NK-92 (cell line): ENCODE data around the gene NKD1.

Experiments
- DNase-seq: peaks from one replicate; lab custom pipeline; 2025; ENCODE audit not compliant: unreplicated experiment; lab: John Stamatoyannopoulos, UW

Gene NKD1

DNA sequence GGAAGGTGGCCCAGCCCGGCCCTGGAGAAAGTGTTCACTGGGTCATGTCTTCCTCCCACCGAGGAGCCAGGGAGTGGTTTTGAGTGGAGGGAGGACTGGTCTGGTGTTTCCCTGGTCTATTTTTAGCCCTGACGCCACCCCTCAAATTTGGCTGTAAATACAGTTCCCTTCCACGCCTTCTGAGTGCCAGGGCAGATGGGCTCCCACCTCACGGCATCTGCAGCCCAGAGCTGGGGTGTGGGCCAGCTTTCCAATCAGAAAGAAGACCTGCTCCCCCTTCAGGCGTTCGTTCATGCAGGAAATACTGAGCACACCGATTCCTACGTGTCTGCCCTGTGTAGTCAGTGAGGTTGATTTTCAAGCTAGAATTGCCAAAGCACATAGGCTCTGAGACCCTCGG lies 79.2 kb downstream of the NKD1 start:
- no peak for DNase-seq

DNA sequence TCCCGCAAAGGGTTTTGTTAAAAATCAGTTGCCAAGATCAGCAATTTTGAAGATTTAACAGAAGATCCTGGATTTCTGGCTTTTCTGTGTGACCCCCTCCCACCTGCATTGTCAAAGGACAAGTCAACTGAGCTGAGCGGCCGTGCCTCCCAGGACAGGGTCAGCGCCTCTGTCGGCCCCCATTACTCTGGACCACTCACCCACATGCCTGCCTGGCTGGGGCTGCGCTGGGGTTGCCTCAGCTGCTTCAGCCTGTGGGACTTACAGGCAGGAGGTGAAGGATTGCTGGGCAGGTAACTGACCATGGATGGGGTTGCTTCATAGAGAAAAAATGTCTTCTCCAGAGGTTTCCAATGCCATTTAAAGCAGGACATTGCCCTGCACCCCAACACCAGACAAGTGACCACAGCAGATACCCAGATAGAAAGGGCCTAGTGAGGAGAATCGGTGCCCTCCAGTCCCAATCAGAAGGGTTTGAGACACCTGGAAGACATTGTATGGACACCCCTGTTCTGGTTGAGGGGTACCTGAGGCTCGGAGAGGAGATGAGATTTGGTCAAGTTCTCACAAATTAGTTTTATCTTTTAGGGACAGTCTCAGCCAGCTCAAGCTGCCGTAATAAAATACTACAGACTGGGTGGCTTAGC lies 80.1 kb downstream of the NKD1 start:
- no peak for DNase-seq

DNA sequence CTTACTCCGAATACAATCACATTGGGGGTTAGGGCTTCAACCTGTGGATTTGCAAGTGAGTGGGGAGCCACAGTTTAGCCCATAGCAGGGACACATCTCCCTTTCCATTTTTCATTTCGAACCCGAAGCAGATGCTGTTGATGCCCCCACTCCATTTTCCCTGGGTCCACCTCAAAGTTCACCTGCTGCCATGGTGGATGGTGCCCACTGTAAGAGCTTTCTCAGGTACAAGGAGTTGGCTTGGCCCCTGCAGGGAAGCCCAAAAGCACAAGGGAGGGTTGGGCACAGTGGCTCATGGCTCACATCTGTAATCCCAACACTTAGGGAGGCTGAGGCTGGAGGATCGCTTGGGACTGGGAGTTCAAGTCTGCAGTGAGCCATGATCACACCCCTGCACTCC lies 81.1 kb downstream of the NKD1 start:
- DNase-seq = no peak

DNA sequence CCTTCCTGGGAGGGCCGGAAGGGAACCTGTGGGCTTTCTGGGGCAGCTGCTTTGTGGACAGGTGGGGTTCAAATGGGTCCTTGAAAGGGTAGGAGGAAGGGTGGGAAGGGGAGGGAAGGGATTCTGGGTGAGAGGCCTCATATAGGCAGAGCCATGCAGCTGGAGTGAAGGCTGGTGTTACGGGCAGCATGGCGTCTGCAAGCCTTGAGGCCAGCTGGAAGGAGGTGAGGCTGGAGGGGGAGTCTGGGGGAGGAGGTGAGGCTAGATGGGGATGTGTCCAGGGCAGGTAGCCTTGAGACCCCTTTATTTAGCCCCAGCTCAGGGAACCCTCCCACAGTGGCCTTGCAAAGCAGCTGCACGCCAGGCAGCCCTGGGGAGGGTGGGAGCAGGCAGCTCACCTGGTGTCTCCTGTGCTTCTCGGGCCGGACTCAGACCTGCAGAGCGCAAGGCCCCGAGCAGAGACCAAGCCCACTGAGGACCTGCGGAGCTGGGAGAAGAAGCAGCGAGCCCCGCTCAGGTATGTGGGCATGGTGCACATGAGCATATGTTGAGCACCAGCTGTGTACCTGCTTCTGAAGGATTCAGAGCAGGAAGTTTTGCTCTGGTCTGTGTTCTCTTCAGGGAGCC lies 82.3 kb downstream of the NKD1 start:
- DNase-seq = no peak

DNA sequence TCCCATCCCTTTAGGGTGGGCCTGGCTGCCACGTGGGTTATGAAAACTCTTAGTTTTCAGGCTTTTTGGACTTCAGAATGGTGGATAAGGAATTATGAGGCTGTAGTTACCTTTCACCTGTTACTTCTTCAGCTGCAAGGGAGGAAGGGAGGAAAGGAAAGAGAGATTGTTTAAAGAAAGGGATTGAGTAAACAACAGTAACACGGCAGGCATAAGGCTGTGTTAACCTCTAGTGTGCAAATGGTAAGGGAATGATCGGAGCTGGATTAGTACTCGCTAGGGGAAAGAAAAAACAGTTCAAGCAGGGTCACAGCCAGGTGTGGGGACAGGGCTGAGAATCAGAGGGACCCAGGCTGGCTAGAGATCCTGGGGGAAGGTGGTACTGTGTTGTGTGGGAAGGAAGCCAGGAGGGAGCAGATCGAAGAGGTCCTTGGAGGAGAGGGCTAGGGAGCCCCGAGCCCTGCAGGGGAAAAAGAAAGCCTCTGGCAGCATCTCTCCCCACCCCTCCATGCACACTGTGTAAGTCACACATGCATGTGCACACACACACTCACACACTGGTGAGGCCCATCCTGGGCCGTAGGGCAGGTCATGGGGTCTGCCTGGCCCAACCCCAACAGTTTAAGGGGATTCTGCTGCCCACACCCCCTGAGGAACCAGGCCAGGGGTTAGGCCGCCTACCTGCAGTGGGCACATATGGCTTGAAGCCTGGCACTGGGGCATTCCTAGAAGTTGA lies 83.2 kb downstream of the NKD1 start:
- DNase-seq = no peak

DNA sequence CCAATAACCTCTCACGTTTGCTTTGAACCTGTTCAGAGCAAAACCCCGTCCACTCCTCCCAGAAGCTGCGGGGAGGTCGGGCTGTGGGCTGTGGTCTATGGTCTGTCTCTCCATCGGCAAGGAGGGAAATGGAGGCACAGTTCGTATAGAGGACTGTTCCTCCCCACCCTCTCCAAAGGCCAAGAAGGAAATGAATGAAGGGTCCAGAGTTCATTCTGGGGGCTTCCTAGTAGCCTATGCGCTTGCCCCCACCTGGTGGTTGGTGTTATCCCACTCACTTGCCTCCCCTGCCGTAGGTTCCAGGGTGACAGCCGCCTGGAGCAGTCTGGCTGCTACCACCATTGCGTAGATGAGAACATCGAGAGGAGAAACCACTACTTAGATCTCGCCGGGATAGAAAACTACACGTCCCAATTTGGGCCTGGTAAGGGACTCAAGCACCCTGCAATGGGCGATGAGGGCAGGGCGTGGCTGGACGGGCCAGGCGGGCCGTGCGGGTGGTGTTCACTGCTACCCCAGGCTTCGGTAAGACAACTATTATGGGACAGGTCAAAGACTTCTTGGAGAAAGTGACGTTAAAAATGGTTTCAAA lies 83.9 kb downstream of the NKD1 start:
- DNase-seq = no peak

DNA sequence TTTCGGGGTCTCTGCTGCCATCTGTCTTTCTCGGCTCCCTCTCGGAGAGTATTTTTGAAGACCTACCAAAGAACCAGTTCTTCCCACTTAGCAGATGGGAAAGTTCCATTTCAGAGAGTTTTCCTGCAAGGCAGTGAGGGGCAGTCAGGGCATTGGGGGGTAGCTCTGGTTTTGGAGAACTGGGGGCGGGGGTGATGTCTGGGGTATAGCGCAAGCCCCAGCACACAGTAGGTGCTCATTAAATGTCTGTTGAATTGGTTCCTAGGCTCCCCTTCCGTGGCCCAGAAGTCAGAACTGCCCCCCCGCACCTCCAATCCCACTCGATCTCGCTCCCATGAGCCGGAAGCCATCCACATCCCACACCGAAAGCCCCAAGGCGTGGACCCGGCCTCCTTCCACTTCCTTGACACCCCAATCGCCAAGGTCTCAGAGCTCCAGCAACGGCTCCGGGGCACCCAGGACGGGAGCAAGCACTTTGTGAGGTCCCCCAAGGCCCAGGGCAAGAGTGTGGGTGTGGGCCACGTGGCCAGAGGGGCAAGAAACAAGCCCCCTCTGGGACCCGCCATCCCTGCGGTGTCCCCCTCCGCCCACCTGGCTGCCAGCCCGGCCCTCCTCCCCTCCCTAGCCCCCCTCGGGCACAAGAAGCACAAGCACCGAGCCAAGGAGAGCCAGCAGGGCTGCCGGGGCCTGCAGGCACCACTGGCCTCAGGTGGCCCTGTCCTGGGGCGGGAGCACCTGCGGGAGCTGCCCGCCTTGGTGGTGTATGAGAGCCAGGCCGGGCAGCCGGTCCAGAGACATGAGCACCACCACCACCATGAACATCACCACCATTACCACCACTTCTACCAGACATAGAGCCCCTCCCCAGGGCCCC lies 85.0 kb downstream of the NKD1 start:
- no peak for DNase-seq

DNA sequence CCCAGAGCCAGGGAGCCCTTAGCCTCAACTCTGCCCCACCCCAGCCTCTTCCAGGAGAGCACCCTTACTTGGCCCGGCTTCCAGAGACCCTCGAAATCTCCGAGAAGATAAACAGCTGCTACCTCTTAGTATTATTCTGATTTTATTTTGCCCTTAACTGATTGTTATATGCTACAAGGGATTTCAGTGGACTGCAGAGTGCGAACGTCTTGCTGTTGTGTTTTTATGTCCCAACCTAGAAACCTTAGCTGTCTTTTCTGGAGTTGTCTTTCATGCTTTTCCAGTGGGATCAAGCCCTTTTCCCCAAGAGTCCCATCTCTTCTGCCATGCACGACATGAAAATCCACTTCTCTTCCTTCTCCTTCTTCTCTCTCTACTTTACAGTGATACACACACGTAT lies 85.9 kb downstream of the NKD1 start:
- DNase-seq = no peak

DNA sequence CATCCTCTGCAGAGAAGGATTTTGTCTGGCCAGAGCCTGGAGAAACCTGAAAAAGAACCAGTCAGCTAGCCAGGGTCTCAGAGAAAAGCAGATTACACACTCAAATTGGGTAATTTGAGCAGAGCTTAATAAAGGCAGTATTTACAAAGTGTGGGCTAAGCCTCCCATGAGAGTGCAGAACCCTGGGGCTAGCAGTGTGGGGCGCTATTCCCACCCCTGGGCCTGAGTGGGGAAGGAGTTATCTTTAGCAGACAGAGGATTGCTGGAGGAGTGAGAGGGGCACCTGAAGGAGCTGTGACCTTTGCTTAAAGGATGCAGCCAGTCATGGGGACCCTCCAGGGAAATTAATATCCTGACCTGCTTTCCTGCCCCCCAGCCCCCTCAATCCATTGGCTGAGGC lies 86.8 kb downstream of the NKD1 start:
- no peak for DNase-seq

DNA sequence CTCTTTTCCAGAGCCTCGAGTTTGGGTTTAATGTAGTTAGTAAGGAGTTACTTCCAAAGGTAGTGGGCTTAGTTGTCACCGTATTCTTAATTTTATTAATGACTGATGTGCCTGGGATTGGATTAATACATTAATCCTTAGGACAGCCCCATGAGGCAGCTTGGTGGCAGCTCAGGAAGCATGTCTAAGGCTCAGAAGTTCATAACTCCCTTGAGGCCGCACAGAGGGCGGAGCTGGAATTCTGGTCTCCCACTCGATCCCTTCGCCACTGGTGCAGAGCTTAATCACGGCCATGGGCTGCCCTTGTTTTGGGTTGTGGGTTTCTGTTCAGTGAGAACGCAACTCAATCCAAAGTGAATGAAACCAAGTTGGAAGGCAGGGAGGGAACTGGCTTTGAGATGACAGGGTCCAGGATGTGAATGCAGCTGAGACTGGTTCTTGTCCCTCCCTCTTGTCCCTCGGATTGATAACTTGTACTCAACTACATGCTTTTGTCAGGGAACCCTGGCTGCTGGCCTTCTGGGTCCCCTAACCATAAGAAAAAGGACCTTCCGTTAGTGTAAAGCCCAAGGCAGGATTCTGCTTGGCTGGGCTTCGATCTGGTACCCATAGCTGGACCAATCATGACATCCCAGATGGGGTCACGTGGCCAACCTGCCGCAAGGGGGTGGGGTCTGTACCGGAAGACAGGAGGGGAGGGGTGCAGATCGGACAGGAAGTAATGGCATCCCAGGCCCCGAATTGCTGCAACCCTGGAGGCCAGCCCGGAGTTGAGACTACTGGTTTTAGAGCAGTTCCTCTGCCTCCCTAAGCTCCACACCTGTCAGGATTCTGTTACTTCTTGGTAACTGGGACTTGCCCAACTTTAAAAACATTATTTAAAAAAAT lies 87.6 kb downstream of the NKD1 start:
- no peak for DNase-seq

DNA sequence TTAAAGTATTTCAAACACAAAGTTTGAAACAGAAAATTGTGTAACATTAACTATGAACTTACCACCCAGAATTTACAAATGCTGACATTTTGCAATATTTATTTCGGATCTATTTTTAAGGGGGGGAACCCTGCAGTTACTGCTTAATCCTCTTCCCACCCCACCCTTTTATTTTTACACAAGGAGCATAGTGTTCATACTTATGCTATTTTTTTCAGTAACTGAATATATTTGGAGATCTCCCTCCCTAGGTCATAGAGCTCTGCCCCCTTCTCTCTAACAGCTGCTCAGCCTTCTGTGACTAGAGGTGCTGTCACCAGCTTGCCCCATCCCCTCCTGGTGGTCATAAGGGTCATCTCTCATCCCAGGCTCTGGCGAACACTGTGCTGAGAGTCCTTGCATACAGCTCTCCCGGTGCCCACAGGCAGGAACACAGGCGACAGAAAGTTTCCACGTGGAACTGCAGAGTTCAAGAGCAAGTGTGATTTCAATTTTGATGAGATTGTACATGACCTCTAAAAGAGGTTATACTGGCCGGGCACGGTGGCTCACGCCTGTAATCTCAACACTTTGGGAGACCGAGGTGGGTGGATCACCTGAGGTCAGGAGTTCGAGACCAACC lies 88.7 kb downstream of the NKD1 start:
- no peak for DNase-seq

DNA sequence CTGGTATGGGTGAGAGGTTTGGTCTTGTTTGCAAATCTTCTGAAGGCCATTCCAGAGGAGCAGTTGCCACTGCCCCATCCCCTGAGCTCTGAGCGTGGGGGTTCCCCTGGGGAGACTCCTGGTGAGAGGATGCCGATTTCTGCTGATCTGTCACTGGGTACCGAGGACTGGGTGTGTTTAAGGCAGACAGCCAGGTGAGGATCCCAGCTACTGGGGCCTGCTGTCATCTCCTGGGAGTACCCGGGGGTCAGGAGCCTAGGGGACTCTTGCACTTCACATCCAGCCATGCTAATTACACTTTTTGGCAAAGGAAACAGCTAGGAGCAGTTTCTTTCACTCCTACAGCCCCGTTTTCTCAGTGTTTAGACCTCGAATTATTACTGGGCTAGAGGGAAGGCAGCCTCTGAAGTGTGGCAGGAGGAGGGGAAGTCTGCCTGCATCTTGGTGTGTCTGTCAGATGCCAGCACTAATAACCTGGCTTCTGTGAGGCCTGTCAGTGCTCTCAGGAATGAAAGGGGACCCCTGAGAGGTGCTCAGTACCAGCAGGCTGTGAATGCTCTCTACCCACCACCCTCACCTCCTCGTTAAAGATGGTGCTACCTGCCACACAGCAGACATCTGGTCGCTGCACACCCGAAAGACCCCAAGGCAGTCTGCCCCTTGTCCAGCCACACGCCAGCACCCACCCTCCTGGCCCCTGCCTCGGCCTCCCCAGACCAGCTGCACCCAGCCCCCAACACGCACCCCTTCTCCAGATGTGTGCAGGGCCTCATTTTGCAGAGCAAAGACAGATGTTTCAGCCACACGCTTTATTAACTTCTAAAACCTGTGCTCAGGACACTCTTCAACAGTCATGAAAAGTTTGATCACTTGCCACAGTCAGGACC lies 89.8 kb downstream of the NKD1 start:
- DNase-seq = no peak

DNA sequence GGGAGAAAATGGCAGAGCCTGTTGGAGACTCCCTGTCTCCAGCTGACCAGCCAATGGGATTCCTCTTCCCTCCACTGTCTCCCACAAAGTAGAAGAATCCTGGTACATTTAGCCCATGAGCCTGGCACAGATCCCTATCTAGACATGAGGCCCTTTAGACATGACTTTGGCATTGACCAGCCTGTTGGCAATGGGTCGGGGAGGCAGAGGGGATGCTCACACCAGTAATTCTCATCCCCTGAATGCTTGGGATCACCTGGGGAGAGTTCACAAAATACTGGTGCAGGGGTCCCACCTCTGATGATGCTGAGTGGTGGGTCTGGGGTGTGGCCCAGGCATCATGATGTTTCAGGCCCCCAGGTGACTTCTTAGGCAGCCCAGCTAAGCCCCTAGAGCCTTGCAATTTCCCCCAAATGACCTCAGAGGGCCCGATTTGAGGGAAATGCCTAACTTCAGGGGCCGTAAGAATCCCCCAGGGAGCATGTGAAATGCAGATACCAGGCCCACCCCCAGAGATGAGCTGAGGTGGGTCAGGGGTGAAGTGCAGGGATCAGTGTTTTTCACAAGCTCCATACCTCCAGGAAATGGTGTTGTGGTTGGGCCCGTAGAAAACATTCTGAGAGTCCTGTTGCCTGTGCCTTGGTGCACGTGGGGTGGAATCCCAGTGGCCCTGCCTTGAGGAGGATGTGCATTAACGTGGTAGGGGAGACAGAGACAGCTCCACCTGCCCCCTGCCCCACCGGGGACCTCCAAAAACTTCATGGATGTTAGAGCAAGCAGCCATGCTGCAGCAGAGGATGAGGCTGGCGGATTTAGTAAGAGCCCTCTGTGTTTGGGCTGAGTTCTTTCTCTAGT lies 90.8 kb downstream of the NKD1 start:
- DNase-seq = no peak

DNA sequence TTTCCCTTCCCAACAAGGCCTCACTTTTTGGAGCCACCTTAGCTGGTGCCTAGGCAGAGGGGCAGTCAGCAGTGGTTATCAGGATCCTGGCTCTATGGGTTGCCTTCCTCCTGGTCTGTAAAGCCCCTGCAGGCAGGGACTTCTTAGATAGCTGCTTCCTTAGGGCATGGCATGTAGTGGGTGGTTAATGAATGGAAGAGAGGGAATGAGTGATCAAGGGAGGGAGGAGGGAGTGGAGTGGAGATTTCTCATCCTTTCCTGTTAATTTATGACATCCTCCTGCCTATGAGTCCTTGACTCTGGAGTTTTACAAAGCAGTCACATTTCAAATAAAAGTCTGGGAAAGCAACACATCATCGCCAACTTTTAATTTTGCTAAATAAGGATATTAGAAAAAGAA lies 92.2 kb downstream of the NKD1 start:
- DNase-seq = no peak

DNA sequence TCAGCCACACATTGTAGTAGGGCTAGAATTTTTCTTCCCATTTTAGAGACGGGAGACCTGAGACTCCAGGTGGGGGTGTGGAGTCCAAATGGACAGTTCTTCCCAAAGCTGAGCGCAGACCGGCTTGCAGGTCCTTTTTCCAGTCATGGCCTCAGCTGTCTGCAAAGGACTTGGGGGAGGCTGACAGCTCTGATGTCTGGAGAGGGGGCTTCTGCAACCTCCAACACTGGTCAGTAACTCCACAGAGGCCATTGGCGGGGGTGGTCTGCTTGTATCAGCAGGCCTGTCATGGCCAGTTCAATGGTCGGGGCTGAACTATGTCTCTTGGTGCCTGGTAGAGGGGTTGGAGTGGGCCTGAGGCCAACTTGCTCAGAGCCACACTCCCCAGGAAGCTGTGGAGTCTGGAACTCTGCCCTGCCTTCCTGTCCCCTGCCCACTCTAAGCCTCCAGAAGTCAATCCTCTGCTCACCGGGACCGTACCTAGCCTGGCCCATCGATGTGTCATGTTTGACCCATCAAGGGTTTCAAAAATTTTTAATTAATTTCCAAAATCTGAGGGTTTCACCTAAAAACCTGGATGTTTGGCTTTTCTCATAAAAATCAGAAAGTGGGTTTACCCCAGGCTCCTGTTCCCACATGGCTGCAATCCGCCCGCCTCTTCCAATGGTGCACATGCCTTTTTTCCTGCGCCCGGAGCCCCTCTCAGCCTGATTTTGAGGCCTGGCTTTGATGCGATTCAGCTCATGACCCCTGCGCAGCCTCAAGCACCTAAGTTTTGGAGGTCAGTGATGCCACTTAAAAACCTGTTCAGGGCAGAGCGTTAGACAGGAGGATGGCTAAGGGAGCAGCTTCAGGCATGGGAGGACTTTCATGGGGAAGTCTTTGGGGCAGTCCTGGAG lies 93.0 kb downstream of the NKD1 start:
- no peak for DNase-seq

DNA sequence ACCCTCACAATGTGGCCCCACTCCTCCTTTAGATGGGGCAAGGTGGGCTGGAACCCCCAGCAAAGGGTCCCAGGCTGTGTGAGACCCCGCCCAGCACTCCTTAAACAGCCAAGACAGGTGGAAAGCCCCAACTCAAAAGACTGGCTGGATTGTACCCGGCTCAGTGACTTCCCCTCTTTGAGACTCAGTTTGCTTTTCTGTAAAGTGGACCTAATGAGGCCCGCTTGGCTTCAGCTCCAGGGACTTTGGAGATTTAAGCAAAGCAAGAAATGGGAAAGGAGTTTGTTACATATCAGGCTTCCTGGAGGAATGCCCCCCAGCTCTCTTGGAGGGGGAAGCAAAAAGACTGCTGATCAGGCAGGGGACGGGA lies 93.6 kb downstream of the NKD1 start:
- no peak for DNase-seq

DNA sequence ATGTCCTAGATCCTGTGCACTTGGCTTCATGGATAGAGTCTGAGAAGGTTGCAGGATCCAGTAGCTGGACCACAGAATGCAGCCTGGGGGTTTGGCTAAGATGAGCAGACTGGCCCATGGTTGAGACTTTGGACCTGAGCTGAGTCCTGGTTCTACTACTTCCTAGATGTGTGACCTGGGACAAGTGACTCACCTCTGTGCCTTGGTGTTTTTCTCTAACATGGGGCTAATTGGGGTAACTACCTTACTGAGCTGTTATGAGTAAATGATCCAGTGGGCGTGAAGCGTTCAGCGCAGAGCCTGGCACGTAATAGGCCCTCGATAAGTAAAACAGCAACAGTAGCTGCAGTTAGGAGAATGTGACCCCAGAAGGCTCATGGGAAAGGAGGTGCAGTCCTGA lies 94.2 kb downstream of the NKD1 start:
- no peak for DNase-seq
